ENCODE results near the gene EEF2K.

Gene EEF2K

GRCh38 chr16:22253272-22253671, 47.2 kb downstream of the EEF2K start:
- Histone ChIP-seq H3K36me3 (peaks cover 98% of the 10 kb centered on the region), H3K9me3 (ENCODE audit: severe bottlenecking) (no peaks in the 10 kb centered on the region), H3K4me3 (ENCODE audit: low read depth, low read length) (no peak overlapping the region), H3K27ac (no peak overlapping the region), H3K27me3 (ENCODE audit: insufficient read depth, low read depth, severe bottlenecking) (no peaks in the 10 kb centered on the region)
- no peak for DNase-seq
- no peak for TF ChIP-seq CTCF (IDR thresholded peaks at IDR 0.05; ENCODE audit: low read depth, low read length)

GRCh38 chr16:22255335-22255734, 49.3 kb downstream of the EEF2K start:
- Histone ChIP-seq H3K9me3 (ENCODE audit: severe bottlenecking) (no peaks in the 10 kb centered on the region), H3K4me3 (ENCODE audit: low read depth, low read length) (no peak overlapping the region), H3K27me3 (ENCODE audit: insufficient read depth, low read depth, severe bottlenecking) (no peaks in the 10 kb centered on the region), H3K27ac (no peak overlapping the region), H3K36me3 (peaks cover 99% of the 10 kb centered on the region)
- TF ChIP-seq CTCF (IDR thresholded peaks at IDR 0.05; ENCODE audit: low read depth, low read length) = no peak
- DNase-seq = no peak

GRCh38 chr16:22257440-22257839, 51.4 kb downstream of the EEF2K start:
- no peak for TF ChIP-seq CTCF (IDR thresholded peaks at IDR 0.05; ENCODE audit: low read depth, low read length)
- Histone ChIP-seq H3K27me3 (ENCODE audit: insufficient read depth, low read depth, severe bottlenecking) (no peaks in the 10 kb centered on the region), H3K36me3 (peaks cover 99% of the 10 kb centered on the region), H3K27ac (no peak overlapping the region), H3K4me3 (ENCODE audit: low read depth, low read length) (no peak overlapping the region), H3K9me3 (ENCODE audit: severe bottlenecking) (no peaks in the 10 kb centered on the region)
- DNase-seq = peak; percentile 27

- TF ChIP-seq CTCF (IDR thresholded peaks at IDR 0.05; ENCODE audit: low read depth, low read length) = no peak
- peaks cover 86% of the 10 kb centered on the region for H3K36me3 ChIP-seq
- no peak overlapping the region for H3K27ac ChIP-seq
Observed at GRCh38 chr16:22260490-22260889, 54.4 kb downstream of the EEF2K start.

GRCh38 chr16:22262460-22262859, 56.4 kb downstream of the EEF2K start:
- H3K27ac ChIP-seq = 0 out of 2 replicates have a peak overlapping the region, but pooled peaks have one; percentile 21
- no peaks in the 10 kb centered on the region for H3K27me3 ChIP-seq (ENCODE audit: insufficient read depth, low read depth, severe bottlenecking)
- H3K4me3 ChIP-seq (ENCODE audit: low read depth, low read length) = no peak overlapping the region
- H3K9me3 ChIP-seq (ENCODE audit: severe bottlenecking) = no peaks in the 10 kb centered on the region
- TF ChIP-seq CTCF (IDR thresholded peaks at IDR 0.05; ENCODE audit: low read depth, low read length) = no peak
- DNase-seq = no peak
- peaks cover 86% of the 10 kb centered on the region for H3K36me3 ChIP-seq

More at GRCh38 chr16:22260490-22260889, 54.4 kb downstream of the EEF2K start:
- no peaks in the 10 kb centered on the region for H3K9me3 ChIP-seq (ENCODE audit: severe bottlenecking)
- no peak overlapping the region for H3K4me3 ChIP-seq (ENCODE audit: low read depth, low read length)
- DNase-seq = no peak
- no peaks in the 10 kb centered on the region for H3K27me3 ChIP-seq (ENCODE audit: insufficient read depth, low read depth, severe bottlenecking)

- H3K36me3 ChIP-seq = peaks cover 87% of the 10 kb centered on the region
- no peak overlapping the region; the same call in 1 of the 2 replicates for H3K4me3 ChIP-seq (ENCODE audit: low read depth, low read length)
- H3K9me3 ChIP-seq (ENCODE audit: severe bottlenecking) = no peaks in the 10 kb centered on the region
- DNase-seq = peak; percentile 94
- H3K27ac ChIP-seq = peak overlapping the region; percentile 76
- no peaks in the 10 kb centered on the region for H3K27me3 ChIP-seq (ENCODE audit: insufficient read depth, low read depth, severe bottlenecking)
- TF ChIP-seq CTCF (IDR thresholded peaks at IDR 0.05; ENCODE audit: low read depth, low read length) = no peak
Observed at GRCh38 chr16:22264786-22265185, 58.7 kb downstream of the EEF2K start.

Data from WERI-Rb-1 (cell line).